GM12801 (cell line): ENCODE measurements around the gene SH2D4B.

Experiments
- CTCF ChIP-seq: IDR thresholded peaks from one replicate; pipeline ENCODE4 v1.5.1; 2011; ENCODE audit warnings: control low read depth; ENCODE audit not compliant: insufficient read length; ENCODE audit errors: extremely low read depth

The SH2D4B gene

GRCh38 chr10:80516506-80517075 is 21.1 kb upstream of the SH2D4B start:
- TF ChIP-seq CTCF = no peak

GRCh38 chr10:80517416-80518142 is 20.1 kb upstream of the SH2D4B start:
- no peak for TF ChIP-seq CTCF

GRCh38 chr10:80518143-80518806 is 19.4 kb upstream of the SH2D4B start:
- TF ChIP-seq CTCF = no peak

GRCh38 chr10:80518807-80519360 is 18.8 kb upstream of the SH2D4B start:
- TF ChIP-seq CTCF = no peak

GRCh38 chr10:80519936-80520650 is 17.6 kb upstream of the SH2D4B start:
- TF ChIP-seq CTCF = no peak

- TF ChIP-seq CTCF = no peak
These were observed 16.8 kb upstream of the SH2D4B start for GRCh38 chr10:80520661-80521470.
